Skeletal muscle satellite cell (primary cell): Measurements from ENCODE around the gene HDHD3.

Experiments used
- H3K27me3 ChIP-seq: 2 replicates; pipeline ENCODE4 v1.7.0; 2013; ENCODE audit warnings: low read length; ENCODE audit not compliant: control insufficient read depth, insufficient read depth
- H3K36me3 ChIP-seq: 2 replicates; pipeline ENCODE4 v1.7.0; 2013; ENCODE audit warnings: mild to moderate bottlenecking, control low read depth, low read length; ENCODE audit not compliant: insufficient read depth
- H3K4me1 ChIP-seq: 2 replicates; pipeline ENCODE4 v1.7.0; 2013; ENCODE audit warnings: low read length; ENCODE audit not compliant: control insufficient read depth, insufficient read depth
- H3K4me2 ChIP-seq: 2 replicates; pipeline ENCODE4 v1.7.0; 2013; ENCODE audit warnings: mild to moderate bottlenecking, low read length
- H3K4me3 ChIP-seq: 2 replicates; pipeline ENCODE4 v1.7.0; 2013; ENCODE audit warnings: low read length
- H3K9ac ChIP-seq: 2 replicates; pipeline ENCODE4 v1.7.0; 2013; ENCODE audit warnings: mild to moderate bottlenecking, low read depth, low read length, moderate library complexity
- H3K9me3 ChIP-seq: replicated peaks from 2 replicates; pipeline ENCODE4 v1.7.0; 2013; ENCODE audit warnings: mild to moderate bottlenecking, control low read depth, low read length

HDHD3 gene

DNA sequence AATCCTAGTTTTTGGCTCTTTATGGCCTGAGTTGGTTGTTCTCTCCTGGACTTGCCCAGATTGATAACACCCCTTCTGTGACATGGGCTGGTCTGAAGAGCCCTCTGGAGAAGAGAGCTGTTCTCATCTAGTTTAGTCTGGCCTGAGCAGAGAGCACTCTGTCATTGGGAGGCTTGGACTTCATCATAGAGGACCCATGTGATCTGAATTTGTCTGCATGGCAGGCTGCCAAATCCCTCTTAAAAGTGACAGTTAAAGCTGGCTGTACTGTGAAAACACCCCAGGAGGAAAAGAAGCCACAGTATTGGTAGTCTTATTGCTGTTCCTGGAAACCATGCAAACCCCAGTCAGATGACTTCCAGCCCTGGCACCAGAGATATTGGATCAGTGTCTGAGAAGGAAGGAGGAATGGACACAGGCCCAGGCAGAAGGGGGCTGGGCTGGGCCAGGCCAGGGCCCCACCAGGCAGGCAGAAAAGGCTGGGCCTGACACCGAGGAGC lies 33.0 kb downstream of the HDHD3 start:
- Histone ChIP-seq H3K4me1 (peaks cover 3% of the 10 kb centered on the region), H3K9ac (no peak overlapping the region), H3K36me3 (no peaks in the 10 kb centered on the region), H3K9me3 (no peaks in the 10 kb centered on the region), H3K4me2 (no peak overlapping the region), H3K4me3 (no peak overlapping the region), H3K27me3 (peaks cover 21% of the 10 kb centered on the region)

DNA sequence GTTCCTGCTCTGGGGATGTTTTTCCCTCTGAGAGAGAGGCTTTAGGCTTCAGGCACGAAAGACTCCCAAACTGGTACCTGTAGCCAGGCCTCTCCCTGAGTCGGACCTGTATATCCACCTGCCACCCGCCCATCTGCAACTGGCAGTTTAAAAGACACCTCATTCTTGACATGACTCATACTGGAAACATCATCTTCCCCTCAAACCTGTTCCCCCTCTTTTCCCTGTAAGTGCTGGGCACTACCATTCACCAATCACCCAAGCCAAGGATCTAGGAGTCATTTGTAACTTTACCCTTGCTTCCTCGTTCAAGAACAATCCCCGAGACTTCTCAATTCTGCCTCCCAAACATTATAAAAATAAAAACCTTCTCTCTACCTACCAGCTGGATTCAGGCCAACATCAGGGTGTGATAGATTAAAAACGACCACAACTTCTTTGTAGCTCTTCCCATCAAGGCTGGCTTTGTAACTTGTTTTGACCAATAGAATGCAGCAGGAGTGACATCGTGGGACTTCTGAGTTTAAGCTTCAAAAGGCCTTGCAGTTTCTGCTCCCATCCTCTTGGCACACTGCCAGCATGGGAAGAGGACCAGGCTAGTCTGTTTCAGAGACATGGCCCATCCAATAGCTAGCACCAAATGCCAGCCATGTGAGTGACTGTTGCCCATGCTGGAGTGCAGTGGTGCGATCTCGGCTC lies 34.9 kb downstream of the HDHD3 start:
- no peak overlapping the region for H3K4me2 ChIP-seq
- no peaks in the 10 kb centered on the region for H3K9me3 ChIP-seq
- H3K9ac ChIP-seq: no peak overlapping the region
- no peaks in the 10 kb centered on the region for H3K36me3 ChIP-seq
- peaks cover 3% of the 10 kb centered on the region for H3K4me1 ChIP-seq
- H3K27me3 ChIP-seq: peaks cover 7% of the 10 kb centered on the region
- H3K4me3 ChIP-seq: no peak overlapping the region

DNA sequence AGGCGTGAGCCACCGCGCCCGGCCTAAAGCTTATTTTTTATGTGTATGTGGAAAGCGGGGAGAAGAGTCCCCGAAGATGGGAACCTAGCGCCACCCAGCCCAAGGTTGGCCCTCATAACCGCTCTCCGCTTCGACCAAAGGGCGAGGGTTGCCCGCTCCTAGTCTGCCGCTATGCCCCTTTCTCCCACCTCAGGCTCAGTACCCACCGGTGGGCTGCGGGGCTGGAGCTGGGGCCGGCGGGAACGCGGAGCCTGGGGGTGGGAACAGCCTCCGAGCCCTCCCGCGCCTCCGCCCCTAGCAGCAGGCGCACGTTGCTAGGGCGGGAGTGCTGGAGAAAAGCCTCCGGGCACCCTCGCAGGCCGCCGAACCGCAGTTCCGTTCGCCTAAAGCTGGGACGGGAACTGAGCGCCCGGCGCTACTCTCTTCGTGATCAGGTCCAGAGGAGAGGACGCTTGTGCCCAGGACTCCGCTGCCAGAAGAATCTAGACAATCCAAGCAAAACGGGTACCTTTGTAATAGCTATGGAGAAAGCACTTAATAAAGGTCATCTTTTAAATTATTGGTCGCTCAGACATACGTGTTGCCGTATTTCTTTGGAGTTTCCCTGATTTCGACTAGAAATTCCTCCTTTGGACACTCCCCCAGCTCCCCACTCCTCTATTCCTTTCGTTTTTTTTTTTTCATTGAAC lies 36.6 kb downstream of the HDHD3 start, which contains the start of gene WDR31:
TSS of gene WDR31 (minus strand) at position 265 of the 689 bp plus-strand sequence. CDS start 8,253 bp downstream, outside the sequence.
- Histone ChIP-seq H3K9me3 (no peaks in the 10 kb centered on the region), H3K4me3 (peak within 1 kb of the TSS; percentile 99), H3K4me2 (peak within 1 kb of the TSS; percentile 97), H3K36me3 (no peaks in the 10 kb centered on the region), H3K4me1 (peaks cover 3% of the 10 kb centered on the region), H3K27me3 (no peaks in the 10 kb centered on the region), H3K9ac (peak within 1 kb of the TSS; percentile 86)

DNA sequence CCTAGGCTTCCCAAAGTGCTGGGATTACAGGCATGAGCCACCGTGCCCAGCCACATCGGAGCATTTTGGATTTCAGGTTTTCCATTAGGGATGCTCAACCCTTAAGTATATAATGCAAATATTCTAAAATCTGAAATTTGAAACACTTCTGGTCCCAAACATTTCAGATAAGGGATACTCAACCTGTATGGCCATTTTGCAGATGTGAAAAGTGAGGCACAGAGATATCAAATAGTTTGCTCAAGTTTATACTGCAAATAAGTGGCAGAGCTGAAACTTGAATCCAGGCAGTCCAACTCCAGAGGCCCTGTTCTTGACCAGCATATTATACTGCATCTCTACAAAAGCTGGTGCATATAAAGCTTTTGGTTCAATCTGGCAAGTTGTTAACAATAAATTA lies 39.1 kb downstream of the HDHD3 start:
- H3K9me3 ChIP-seq: no peaks in the 10 kb centered on the region
- H3K4me3 ChIP-seq: no peak overlapping the region
- no peaks in the 10 kb centered on the region for H3K36me3 ChIP-seq
- H3K4me2 ChIP-seq: no peak overlapping the region
- H3K9ac ChIP-seq: no peak overlapping the region
- H3K4me1 ChIP-seq: peaks cover 3% of the 10 kb centered on the region
- no peaks in the 10 kb centered on the region for H3K27me3 ChIP-seq

DNA sequence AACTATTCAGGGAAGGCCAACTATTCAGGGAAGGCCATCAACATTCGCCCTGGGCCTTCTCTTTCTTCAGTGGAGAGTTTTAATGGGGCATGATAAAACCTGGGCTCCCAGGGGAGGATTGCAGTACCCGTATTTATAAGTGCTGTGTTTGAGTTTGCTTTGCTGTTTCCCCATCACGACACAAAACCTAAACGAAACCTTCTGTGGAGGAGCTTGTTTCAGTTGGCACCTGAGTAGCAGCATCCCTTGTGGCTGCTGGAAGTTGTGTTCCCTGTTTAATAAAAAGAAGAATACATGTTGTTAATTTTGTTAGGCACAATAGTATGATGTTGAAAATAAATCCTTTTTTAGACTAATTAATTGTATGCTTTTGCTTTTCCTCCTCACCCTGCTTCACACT lies 45.0 kb downstream of the HDHD3 start:
- Histone ChIP-seq H3K9ac (no peak overlapping the region), H3K4me1 (no peaks in the 10 kb centered on the region), H3K4me3 (no peak overlapping the region)

DNA sequence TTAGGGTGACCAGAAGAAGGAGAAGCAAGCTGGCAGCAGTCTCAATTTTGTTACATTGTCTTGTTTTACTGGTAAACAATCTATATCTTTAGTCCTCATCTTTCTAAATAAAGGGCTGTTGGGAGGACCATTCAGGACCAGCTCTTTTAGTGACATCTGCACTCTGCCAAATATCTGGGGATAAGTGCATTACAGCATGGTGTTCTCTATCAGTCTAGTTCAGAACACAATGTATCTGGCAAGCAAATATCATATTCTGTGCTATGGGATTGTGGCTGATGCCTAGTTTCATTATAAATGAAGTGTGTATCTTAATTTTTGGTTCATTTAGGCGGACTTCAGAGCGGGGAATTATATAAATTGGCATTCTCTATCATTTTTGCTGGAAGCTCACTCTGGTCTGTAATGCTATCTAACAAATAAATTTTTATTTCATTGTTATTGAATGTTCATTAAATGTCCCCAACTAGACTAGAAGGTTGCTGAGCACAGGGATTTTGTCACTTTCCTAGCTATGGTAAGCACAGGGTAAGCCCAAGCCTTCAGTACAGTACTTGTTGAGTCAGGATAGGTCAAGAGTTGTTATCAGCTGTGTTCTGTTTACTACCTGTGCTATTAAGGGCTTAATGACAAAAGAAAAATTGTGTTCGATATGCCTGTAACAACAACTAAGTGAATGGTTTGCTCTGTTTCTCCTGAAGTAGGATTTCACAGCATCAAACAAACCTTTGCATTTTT lies 48.6 kb downstream of the HDHD3 start:
- H3K9ac ChIP-seq: no peak overlapping the region
- no peak overlapping the region for H3K4me3 ChIP-seq
- H3K4me1 ChIP-seq: no peaks in the 10 kb centered on the region
- H3K9me3 ChIP-seq: no peaks in the 10 kb centered on the region
- H3K4me2 ChIP-seq: no peak overlapping the region
- no peaks in the 10 kb centered on the region for H3K27me3 ChIP-seq
- no peaks in the 10 kb centered on the region for H3K36me3 ChIP-seq

More for the DNA sequence above, 45.0 kb downstream of the HDHD3 start:
- no peaks in the 10 kb centered on the region for H3K27me3 ChIP-seq
- H3K36me3 ChIP-seq: no peaks in the 10 kb centered on the region
- no peaks in the 10 kb centered on the region for H3K9me3 ChIP-seq
- H3K4me2 ChIP-seq: no peak overlapping the region

DNA sequence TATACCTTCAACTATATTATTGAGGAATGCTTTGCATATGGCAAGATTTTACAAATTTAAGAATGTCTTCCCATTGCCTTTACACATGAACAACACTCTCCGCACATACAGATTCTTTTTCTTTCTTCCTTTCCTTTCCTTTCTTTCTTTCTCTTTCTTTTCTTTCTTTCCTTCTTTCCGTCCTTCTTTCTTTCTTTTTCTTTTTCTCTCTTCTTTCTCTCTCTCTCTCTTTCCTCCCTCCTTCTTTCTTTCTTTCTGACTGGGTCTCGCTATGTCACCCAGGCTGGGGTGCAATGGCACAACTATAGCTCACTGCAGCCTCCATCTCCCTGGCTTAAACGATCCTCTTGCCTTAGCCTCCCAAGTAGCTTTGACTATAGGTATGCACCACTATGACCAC lies 50.6 kb downstream of the HDHD3 start:
- Histone ChIP-seq H3K9me3 (no peaks in the 10 kb centered on the region), H3K4me3 (no peak overlapping the region), H3K9ac (no peak overlapping the region), H3K4me2 (no peak overlapping the region), H3K36me3 (no peaks in the 10 kb centered on the region), H3K27me3 (peaks cover 2% of the 10 kb centered on the region), H3K4me1 (no peaks in the 10 kb centered on the region)
